Measurements from ENCODE around the gene CARD19. TPM values are rescaled to one million over a fixed set of nuclear protein-coding genes. Genes with fewer than 3 reads are reported as not detected.
"Not testable (repeated sequence)": the region's sequence is repeated elsewhere in the genome, so short reads cannot be mapped to it uniquely, and the experiment has no call there.

Gene CARD19
- total RNA-seq, 4 donors from 2014 or later, result 49.6 to 82.4 (median 70.9) TPM

DNA sequence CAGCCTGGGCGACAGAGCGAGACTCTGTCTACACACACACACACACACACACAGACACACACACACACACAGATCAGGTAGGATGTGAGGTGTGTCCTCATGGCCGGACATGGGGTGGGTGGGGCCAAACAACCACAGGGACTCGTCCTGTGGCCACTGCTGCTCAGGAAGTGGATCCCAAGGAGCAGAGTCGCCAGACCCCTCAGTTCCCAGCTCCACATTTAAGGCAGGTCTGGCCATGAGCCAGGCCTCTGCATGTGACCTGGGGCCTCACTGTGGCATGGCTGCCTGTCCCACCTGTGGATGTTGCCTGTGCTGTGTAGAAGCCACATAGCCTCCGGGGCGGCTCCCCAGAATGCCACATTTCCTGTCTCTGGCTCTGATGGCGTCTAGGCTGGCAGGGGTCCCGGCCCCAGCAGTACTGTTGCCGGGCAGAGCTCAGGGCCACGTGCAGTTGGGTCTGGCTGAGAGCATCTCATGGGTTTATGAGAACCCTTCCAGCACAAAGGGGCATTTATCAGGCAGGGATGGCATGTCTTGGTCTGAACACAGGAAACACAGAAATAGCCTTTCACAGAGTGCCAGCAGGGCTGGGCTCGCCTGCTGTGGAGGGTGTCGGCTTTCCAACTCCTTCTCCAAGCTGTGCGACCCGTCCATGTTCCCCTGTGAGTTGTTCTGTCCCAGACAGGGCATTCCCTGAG lies 48.0 kb downstream of the CARD19 start:
- TF ChIP-seq, protein P1, sequence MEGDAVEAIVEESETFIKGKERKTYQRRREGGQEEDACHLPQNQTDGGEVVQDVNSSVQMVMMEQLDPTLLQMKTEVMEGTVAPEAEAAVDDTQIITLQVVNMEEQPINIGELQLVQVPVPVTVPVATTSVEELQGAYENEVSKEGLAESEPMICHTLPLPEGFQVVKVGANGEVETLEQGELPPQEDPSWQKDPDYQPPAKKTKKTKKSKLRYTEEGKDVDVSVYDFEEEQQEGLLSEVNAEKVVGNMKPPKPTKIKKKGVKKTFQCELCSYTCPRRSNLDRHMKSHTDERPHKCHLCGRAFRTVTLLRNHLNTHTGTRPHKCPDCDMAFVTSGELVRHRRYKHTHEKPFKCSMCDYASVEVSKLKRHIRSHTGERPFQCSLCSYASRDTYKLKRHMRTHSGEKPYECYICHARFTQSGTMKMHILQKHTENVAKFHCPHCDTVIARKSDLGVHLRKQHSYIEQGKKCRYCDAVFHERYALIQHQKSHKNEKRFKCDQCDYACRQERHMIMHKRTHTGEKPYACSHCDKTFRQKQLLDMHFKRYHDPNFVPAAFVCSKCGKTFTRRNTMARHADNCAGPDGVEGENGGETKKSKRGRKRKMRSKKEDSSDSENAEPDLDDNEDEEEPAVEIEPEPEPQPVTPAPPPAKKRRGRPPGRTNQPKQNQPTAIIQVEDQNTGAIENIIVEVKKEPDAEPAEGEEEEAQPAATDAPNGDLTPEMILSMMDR (IDR thresholded peaks at IDR 0.05 in 4 of 5, conservative IDR thresholded peaks at IDR 0.05 in 1 of 5), result no peak
- TF ChIP-seq POLR2A (IDR thresholded peaks at IDR 0.05), result no peak
- H3K36me3 ChIP-seq, result no peaks in the 10 kb centered on the region
- H3K27me3 ChIP-seq, result no peaks in the 10 kb centered on the region
- peak; percentile 84 to 86 for ATAC-seq
- in situ Hi-C loops (cut with MboI; ENCODE audit: low sequenced_read_pairs in 4 of 4) (no loop called here), intact Hi-C loops (cut with DNase I; ENCODE audit: low total_unique reads) (no loop called here)
- peak overlapping the region; percentile 78 to 88 (median 84) for H3K27ac ChIP-seq
- no peak overlapping the region for H3K4me3 ChIP-seq
- peaks cover 19 to 32% of the 10 kb centered on the region in 2 donors for H3K4me1 ChIP-seq
- DNase-seq, result peak; percentile 70 to 86
- no peaks in the 10 kb centered on the region for H3K9me3 ChIP-seq

DNA sequence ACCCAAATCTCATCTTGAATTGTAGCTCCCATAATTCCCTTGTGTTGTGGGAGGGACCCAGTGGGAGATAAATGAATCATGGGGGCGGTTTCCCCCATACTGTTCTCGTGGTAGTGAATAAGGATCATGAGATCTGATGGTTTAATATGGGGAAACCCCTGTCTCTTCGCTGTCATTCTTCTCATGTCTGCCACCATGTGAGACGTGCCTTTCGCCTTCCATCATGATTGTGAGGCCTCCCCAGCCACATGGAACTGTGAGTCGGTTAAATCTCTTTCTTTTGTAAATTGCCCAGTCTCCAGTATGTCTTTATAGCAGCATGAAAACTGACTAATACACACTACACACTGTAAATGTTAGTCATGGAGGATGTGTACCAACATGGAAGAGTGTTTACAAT lies 50.7 kb downstream of the CARD19 start:
- H3K4me3 ChIP-seq; H3K9me3 ChIP-seq; intact Hi-C loops (cut with DNase I; ENCODE audit: low total_unique reads); ATAC-seq; in situ Hi-C loops (cut with MboI; ENCODE audit: low sequenced_read_pairs in 4 of 4); DNase-seq; H3K36me3 ChIP-seq; H3K27me3 ChIP-seq: not testable (repeated sequence)
- H3K4me1 ChIP-seq, result peaks cover 19 to 25% of the 10 kb centered on the region in 2 donors
- H3K27ac ChIP-seq, result peak overlapping the region in 2 of 4 donors; percentile 46 to 66

DNA sequence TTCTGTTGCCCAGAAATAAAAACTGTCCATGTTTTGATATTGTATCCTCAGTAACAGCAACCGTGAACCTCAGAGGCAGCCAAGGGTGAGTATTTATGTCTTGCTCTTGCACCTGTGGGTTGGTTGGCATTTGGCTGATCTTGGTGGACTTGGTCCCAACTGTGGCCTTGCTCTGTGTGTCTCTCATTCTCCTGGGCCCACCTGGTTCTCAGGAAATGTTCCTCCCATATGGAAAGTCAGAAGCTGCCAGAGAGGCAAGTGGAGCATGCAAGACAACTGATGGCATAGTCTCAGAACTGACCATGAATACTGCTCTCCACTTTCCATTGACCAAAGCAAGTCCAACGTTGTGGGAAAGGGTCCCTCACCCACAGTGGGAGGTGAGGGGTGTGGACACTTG lies 51.6 kb downstream of the CARD19 start:
- no peak for TF ChIP-seq POLR2A (IDR thresholded peaks at IDR 0.05)
- TF ChIP-seq, protein P1 (IDR thresholded peaks at IDR 0.05 in 4 of 5, conservative IDR thresholded peaks at IDR 0.05 in 1 of 5), result no peak
- in situ Hi-C loops (cut with MboI; ENCODE audit: low sequenced_read_pairs in 4 of 4), result no loop called here
- DNase-seq (no peak), ATAC-seq (peak in 1 of 2 donors; percentile 26)
- Histone ChIP-seq H3K4me1 (peaks cover 19 to 20% of the 10 kb centered on the region in 2 donors), H3K27me3 (no peaks in the 10 kb centered on the region), H3K4me3 (no peak overlapping the region), H3K36me3 (no peaks in the 10 kb centered on the region), H3K27ac (peak overlapping the region in 3 of 4 donors; percentile 27 to 66 (median 46)), H3K9me3 (no peaks in the 10 kb centered on the region)
- intact Hi-C loops (cut with DNase I; ENCODE audit: low total_unique reads), result no loop called here

DNA sequence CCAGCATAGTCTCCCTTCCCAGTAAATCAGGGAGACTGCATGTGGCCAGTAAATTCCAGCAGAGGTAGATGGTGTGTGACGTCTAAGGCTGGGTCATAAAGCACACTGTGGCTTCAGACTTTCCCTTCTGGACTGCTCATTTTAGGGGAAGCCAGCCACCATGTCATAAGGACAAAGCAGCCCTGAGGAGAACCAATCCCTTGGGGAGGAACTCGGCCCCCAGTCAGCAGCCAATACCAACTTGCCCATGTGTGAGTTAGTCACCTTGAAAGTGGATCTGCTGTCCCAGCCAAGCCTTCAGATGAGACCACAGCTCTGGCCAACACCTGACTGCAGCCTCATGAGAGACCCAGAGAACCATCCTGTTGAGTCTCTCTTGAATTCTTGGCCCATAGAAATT lies 52.7 kb downstream of the CARD19 start:
- no peak overlapping the region for H3K27ac ChIP-seq
- ATAC-seq, result no peak
- no peak overlapping the region for H3K4me3 ChIP-seq

DNA sequence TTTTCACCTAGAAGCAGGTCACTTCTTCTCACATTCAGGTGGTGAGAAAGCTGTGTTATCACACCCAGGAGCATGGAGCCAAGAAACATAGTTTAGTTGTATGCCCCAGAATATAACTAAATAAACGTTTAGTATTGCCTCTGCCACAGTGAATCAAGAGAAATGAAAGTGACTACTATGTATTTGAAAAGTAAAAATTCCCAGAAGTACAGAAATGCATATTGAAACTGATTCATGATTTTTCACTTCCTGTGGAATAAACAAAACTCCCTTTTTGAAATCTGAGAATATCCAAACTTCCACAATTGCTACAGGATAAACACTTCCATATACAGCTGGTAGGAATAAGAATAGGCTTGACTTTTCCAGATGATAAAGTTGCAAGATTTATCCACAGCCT lies 53.3 kb downstream of the CARD19 start:
- Histone ChIP-seq H3K27me3 (no peaks in the 10 kb centered on the region), H3K4me1 (peaks cover 7 to 13% of the 10 kb centered on the region in 2 donors), H3K36me3 (no peaks in the 10 kb centered on the region), H3K4me3 (no peak overlapping the region), H3K9me3 (no peaks in the 10 kb centered on the region), H3K27ac (no peak overlapping the region)
- intact Hi-C loops (cut with DNase I; ENCODE audit: low total_unique reads), result no loop called here
- in situ Hi-C loops (cut with MboI; ENCODE audit: low sequenced_read_pairs in 4 of 4), result no loop called here
- TF ChIP-seq, protein P1 (IDR thresholded peaks at IDR 0.05 in 4 of 5, conservative IDR thresholded peaks at IDR 0.05 in 1 of 5), result no peak
- no peak for TF ChIP-seq POLR2A (IDR thresholded peaks at IDR 0.05)
- DNase-seq (no peak), ATAC-seq (no peak)

More for the DNA sequence above, 52.7 kb downstream of the CARD19 start:
- no peak for DNase-seq
- H3K9me3 ChIP-seq, result no peaks in the 10 kb centered on the region
- no peaks in the 10 kb centered on the region for H3K36me3 ChIP-seq
- no peaks in the 10 kb centered on the region for H3K27me3 ChIP-seq
- in situ Hi-C loops (cut with MboI; ENCODE audit: low sequenced_read_pairs in 4 of 4) (no loop called here), intact Hi-C loops (cut with DNase I; ENCODE audit: low total_unique reads) (no loop called here)
- TF ChIP-seq, protein P1 (IDR thresholded peaks at IDR 0.05 in 4 of 5, conservative IDR thresholded peaks at IDR 0.05 in 1 of 5), result no peak
- no peak for TF ChIP-seq POLR2A (IDR thresholded peaks at IDR 0.05)
- peaks cover 13 to 19% of the 10 kb centered on the region in 2 donors for H3K4me1 ChIP-seq

Measured in gastrocnemius medialis (tissue), 4 donors.